ENCODE results near the gene ALDH1A3. TPM values are rescaled to one million over a fixed set of nuclear protein-coding genes. Genes with fewer than 3 reads are reported as not detected.

The ALDH1A3 gene
- total and polyA plus RNA-seq, 2 donors (not counting 1 experiment from before 2014, with no cell fraction given), result not detected

GRCh38 chr15:100863075-100863795 is 16.4 kb upstream of the ALDH1A3 start:
- no peak overlapping the region for H3K27ac ChIP-seq (ENCODE audit: low read length in 2 of 2)
- intact Hi-C loops (cut with micrococcal nuclease), result no loop called here
- ATAC-seq (ENCODE audit: low read depth) (no peak), DNase-seq (no peak)
- Mint-ChIP-seq H3K4me1 (no peaks in the 10 kb centered on the region), H3K4me3 (no peak overlapping the region), H3K27me3 (peaks cover 14% of the 10 kb centered on the region), H3K9me3 (ENCODE audit: insufficient read depth) (peaks cover 2% of the 10 kb centered on the region), H3K27ac (no peak overlapping the region)
- H3K9me3 ChIP-seq (ENCODE audit: control extremely low read depth in 1 of 3, control insufficient read depth in 2 of 3, insufficient read depth in 1 of 3, low read length in 2 of 3), result peaks cover 0 to 13% (median 0%) of the 10 kb centered on the region in 3 donors
- H3K9ac ChIP-seq (ENCODE audit: low read length), result no peak overlapping the region
- no peaks in the 10 kb centered on the region for H3K79me2 ChIP-seq (ENCODE audit: control insufficient read depth, insufficient read depth, low read length)
- H3K36me3 ChIP-seq (replicated peaks in 1 of 2; ENCODE audit: control extremely low read depth in 1 of 2, control insufficient read depth in 1 of 2, extremely low read depth in 1 of 2, insufficient read depth in 2 of 2, low read length in 1 of 2), result no peaks in the 10 kb centered on the region
- no peak for TF ChIP-seq CTCF (IDR thresholded peaks at IDR 0.05)
- TF ChIP-seq EZH2 (IDR thresholded peaks at IDR 0.05; ENCODE audit: borderline replicate concordance, insufficient read depth, low read depth, low read length, poor library complexity, severe bottlenecking), result no peak
- no peaks in the 10 kb centered on the region for H3K4me1 ChIP-seq (ENCODE audit: control insufficient read depth in 2 of 2, insufficient read depth in 2 of 2, low read length in 2 of 2)
- no peak overlapping the region for H3K4me2 ChIP-seq (replicated peaks; ENCODE audit: low read depth, low read length, poor library complexity, severe bottlenecking)
- H2AFZ ChIP-seq (ENCODE audit: insufficient read depth, low read depth, low read length, poor library complexity, severe bottlenecking), result no peak overlapping the region
- ChIA-PET CTCF (interaction anchor here (2.0 kb wide), 1 partner anchor 10 kb away, joined by 6 read pairs; no protein-coding TSS in a partner anchor), POLR2A (no interaction called here)
- no CpG with 5 or more reads among the region's 7 CpGs for WGBS (ENCODE audit: insufficient coverage)
- H3K27me3 ChIP-seq (replicated peaks in 1 of 4; ENCODE audit: control extremely low read depth in 1 of 4, control insufficient read depth in 3 of 4, insufficient read depth in 4 of 4, low read length in 3 of 4), result no peaks in the 10 kb centered on the region
- no peak overlapping the region for H3K4me3 ChIP-seq (ENCODE audit: control extremely low read depth in 1 of 5, extremely low read depth in 1 of 5, insufficient read depth in 1 of 5, low read depth in 2 of 5, low read length in 4 of 5)
- H4K20me1 ChIP-seq (ENCODE audit: control insufficient read depth, insufficient read depth, low read length, poor library complexity, severe bottlenecking), result no peaks in the 10 kb centered on the region

- Histone ChIP-seq H3K36me3 (replicated peaks in 1 of 2; ENCODE audit: control extremely low read depth in 1 of 2, control insufficient read depth in 1 of 2, extremely low read depth in 1 of 2, insufficient read depth in 2 of 2, low read length in 1 of 2) (no peaks in the 10 kb centered on the region), H3K9ac (ENCODE audit: low read length) (no peak overlapping the region), H2AFZ (ENCODE audit: insufficient read depth, low read depth, low read length, poor library complexity, severe bottlenecking) (no peak overlapping the region), H3K9me3 (ENCODE audit: control extremely low read depth in 1 of 3, control insufficient read depth in 2 of 3, insufficient read depth in 1 of 3, low read length in 2 of 3) (peaks cover 0 to 16% (median 0%) of the 10 kb centered on the region in 3 donors), H3K4me3 (ENCODE audit: control extremely low read depth in 1 of 5, extremely low read depth in 1 of 5, insufficient read depth in 1 of 5, low read depth in 2 of 5, low read length in 4 of 5) (no peak overlapping the region), H4K20me1 (ENCODE audit: control insufficient read depth, insufficient read depth, low read length, poor library complexity, severe bottlenecking) (no peaks in the 10 kb centered on the region), H3K27ac (ENCODE audit: low read length in 2 of 2) (no peak overlapping the region), H3K27me3 (replicated peaks in 1 of 4; ENCODE audit: control extremely low read depth in 1 of 4, control insufficient read depth in 3 of 4, insufficient read depth in 4 of 4, low read length in 3 of 4) (no peaks in the 10 kb centered on the region), H3K4me1 (ENCODE audit: control insufficient read depth in 2 of 2, insufficient read depth in 2 of 2, low read length in 2 of 2) (no peaks in the 10 kb centered on the region), H3K79me2 (ENCODE audit: control insufficient read depth, insufficient read depth, low read length) (no peaks in the 10 kb centered on the region), H3K4me2 (replicated peaks; ENCODE audit: low read depth, low read length, poor library complexity, severe bottlenecking) (no peak overlapping the region)
- POLR2A ChIA-PET, result no interaction called here
- intact Hi-C loops (cut with micrococcal nuclease), result no loop called here
- Mint-ChIP-seq H3K27me3 (peaks cover 14% of the 10 kb centered on the region), H3K27ac (no peak overlapping the region), H3K9me3 (ENCODE audit: insufficient read depth) (peaks cover 2% of the 10 kb centered on the region), H3K4me3 (no peak overlapping the region), H3K4me1 (no peaks in the 10 kb centered on the region)
- ATAC-seq (ENCODE audit: low read depth) (no peak), DNase-seq (no peak)
- TF ChIP-seq EZH2 (IDR thresholded peaks at IDR 0.05; ENCODE audit: borderline replicate concordance, insufficient read depth, low read depth, low read length, poor library complexity, severe bottlenecking) (no peak), CTCF (IDR thresholded peaks at IDR 0.05) (no peak)
- CTCF ChIA-PET, result interaction anchor here (2.0 kb wide), 1 partner anchor 9 kb away, joined by 6 read pairs; no protein-coding TSS in a partner anchor
- WGBS (ENCODE audit: insufficient coverage), result 81% methylated on average over 13 of the region's 15 CpGs
Observed at GRCh38 chr15:100863796-100864267, 15.8 kb upstream of the ALDH1A3 start.

Data from B cell (primary cell).